Transverse colon (tissue), 3 donors: ENCODE data around the gene C21orf91.

ENCODE experiments used
- EP300 ChIP-seq: sonication (generic); formaldehyde crosslinking; IDR thresholded peaks from one replicate; pipeline ENCODE4 v1.6.1; 2017; ENCODE audit warnings: antibody characterized with exemption, low read depth
- POLR2A ChIP-seq: fragments of 450-650 bp; IDR thresholded peaks from one replicate; pipeline ENCODE4 v1.6.1; 2016; ENCODE audit warnings: antibody characterized with exemption, mild to moderate bottlenecking, moderate library complexity
- TF ChIP-seq, protein P1 (sequence below), 5 experiments: fragments of 200-600 bp in 3 of 5; fragments of 450-650 bp in 2 of 5; sonication (generic) in 3 of 5; IDR thresholded peaks; 1 replicate in 2 of 5; 2 replicates in 3 of 5; pipeline ENCODE4 v1.5.1; 2016 to 2017; ENCODE audit warnings: antibody characterized with exemption in 5 of 5, inconsistent platforms in 3 of 5, mild to moderate bottlenecking in 2 of 5, moderate library complexity in 1 of 5

DNA sequence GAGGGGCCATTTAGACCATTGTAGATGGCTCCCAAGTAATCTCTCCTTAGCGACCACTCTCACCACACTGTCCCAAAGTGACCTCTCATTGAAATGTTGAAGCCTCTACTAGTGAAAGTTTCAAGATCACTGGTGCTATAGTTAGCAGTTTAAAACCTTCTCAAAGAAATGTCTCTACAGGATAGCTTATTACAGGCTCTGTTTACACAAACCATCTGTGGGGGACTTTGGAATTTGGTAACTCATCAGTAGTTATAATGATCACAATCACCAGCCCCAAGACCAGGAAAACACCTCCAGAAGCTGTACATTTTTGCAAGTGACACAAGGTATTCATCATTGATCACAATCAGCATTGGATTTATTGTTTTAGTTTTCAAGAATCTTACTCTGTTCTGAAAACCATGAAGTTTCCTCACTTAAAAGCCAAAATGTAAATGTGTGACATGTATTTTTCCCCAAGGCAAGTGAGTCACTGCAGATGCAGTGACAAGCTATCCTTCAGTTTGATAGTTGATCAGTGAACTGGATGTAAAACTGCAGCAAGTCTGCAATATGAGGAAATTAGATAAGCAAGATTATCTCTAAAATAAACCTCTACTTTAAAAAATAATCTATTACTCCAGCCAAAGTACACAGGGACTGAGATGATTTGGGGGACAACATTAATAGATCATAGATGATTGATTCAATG lies 41.9 kb downstream of the C21orf91 start:
- TF ChIP-seq, protein P1, sequence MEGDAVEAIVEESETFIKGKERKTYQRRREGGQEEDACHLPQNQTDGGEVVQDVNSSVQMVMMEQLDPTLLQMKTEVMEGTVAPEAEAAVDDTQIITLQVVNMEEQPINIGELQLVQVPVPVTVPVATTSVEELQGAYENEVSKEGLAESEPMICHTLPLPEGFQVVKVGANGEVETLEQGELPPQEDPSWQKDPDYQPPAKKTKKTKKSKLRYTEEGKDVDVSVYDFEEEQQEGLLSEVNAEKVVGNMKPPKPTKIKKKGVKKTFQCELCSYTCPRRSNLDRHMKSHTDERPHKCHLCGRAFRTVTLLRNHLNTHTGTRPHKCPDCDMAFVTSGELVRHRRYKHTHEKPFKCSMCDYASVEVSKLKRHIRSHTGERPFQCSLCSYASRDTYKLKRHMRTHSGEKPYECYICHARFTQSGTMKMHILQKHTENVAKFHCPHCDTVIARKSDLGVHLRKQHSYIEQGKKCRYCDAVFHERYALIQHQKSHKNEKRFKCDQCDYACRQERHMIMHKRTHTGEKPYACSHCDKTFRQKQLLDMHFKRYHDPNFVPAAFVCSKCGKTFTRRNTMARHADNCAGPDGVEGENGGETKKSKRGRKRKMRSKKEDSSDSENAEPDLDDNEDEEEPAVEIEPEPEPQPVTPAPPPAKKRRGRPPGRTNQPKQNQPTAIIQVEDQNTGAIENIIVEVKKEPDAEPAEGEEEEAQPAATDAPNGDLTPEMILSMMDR (IDR thresholded peaks at IDR 0.05): no peak
- no peak for TF ChIP-seq POLR2A
- no peak for TF ChIP-seq EP300
